Fibroblast of lung (primary cell): ENCODE measurements around the gene RAB5A. TPM values are rescaled to one million over a fixed set of nuclear protein-coding genes. Genes with fewer than 3 reads are reported as not detected.

Experiments
- DNase-seq, 2 donors: peaks; one replicate each; pipeline versions ENCODE4 v3.0.0 to v3.0.0-alpha.2; 2010; ENCODE audit warnings: low read depth in 2 of 2
- H2AFZ ChIP-seq: 2 replicates; pipeline ENCODE4 v1.5.1; 2012; ENCODE audit warnings: low read length, control low read depth, inconsistent platforms
- H3K27ac ChIP-seq: 2 replicates; pipeline ENCODE4 v1.5.1; 2011; ENCODE audit warnings: low read length, control low read depth; ENCODE audit not compliant: insufficient read depth
- H3K27me3 ChIP-seq: 2 replicates; pipeline ENCODE4 v1.5.1; 2011; ENCODE audit warnings: mild to moderate bottlenecking, low read length; ENCODE audit not compliant: control insufficient read depth, insufficient read depth
- H3K36me3 ChIP-seq: 2 replicates; pipeline ENCODE4 v1.5.1; 2011; ENCODE audit warnings: low read length; ENCODE audit not compliant: control insufficient read depth, insufficient read depth
- H3K4me1 ChIP-seq: 2 replicates; pipeline ENCODE4 v1.5.1; 2011; ENCODE audit warnings: low read length; ENCODE audit not compliant: control insufficient read depth, insufficient read depth; ENCODE audit errors: extremely low read depth
- H3K4me2 ChIP-seq: 2 replicates; pipeline ENCODE4 v1.5.1; 2011; ENCODE audit warnings: low read length, control low read depth; ENCODE audit not compliant: insufficient read depth; ENCODE audit errors: extremely low read depth
- H3K4me3 ChIP-seq, 4 experiments: fragments of 200-600 bp in 1 of 4; sonication (generic) in 1 of 4; replicated peaks in 1 of 4; 2 replicates each; pipeline ENCODE4 v1.5.1; 2011 to 2016; ENCODE audit warnings: low read length in 4 of 4, low read depth in 3 of 4, mild to moderate bottlenecking in 3 of 4, control low read depth in 2 of 4, inconsistent platforms in 1 of 4, mixed read lengths in 1 of 4; ENCODE audit not compliant: insufficient read depth in 1 of 4; ENCODE audit errors: control extremely low read depth in 1 of 4
- H3K79me2 ChIP-seq: 2 replicates; pipeline ENCODE4 v1.5.1; 2012; ENCODE audit warnings: mild to moderate bottlenecking, low read length, inconsistent platforms; ENCODE audit not compliant: control insufficient read depth, insufficient read depth
- H3K9ac ChIP-seq: 2 replicates; pipeline ENCODE4 v1.5.1; 2011; ENCODE audit warnings: mild to moderate bottlenecking, low read length, control low read depth; ENCODE audit not compliant: insufficient read depth
- H3K9me3 ChIP-seq: 2 replicates; pipeline ENCODE4 v1.5.1; 2012; ENCODE audit warnings: low read depth, low read length; ENCODE audit not compliant: control insufficient read depth, insufficient read depth
- H4K20me1 ChIP-seq: 2 replicates; pipeline ENCODE4 v1.5.1; 2011; ENCODE audit warnings: low read length; ENCODE audit not compliant: control insufficient read depth, insufficient read depth; ENCODE audit errors: extremely low read depth
- EZH2 ChIP-seq: IDR thresholded peaks from 2 replicates; pipeline ENCODE4 v1.5.1; 2012; ENCODE audit warnings: low read length, control low read depth, mild to moderate bottlenecking; ENCODE audit errors: missing control alignments
- polyA plus RNA-seq, 2 donors: library from polyadenylated mRNA; depleted of rRNA in 1 of 2; stranded (reverse) in 1 of 2; unstranded in 1 of 2; fragments of >200 nt; gene quantifications; 2 replicates each; pipeline ENCODE4 v1.2.1, GENCODE V29; 2011 to 2012; ENCODE audit warnings: missing spikeins in 1 of 2
- total RNA-seq: library from RNA; depleted of rRNA; stranded (reverse); fragments of >200 nt; gene quantifications from 2 replicates; pipeline ENCODE4 v1.2.1, GENCODE V29; 2014
- TF ChIP-seq, protein P1 (sequence below), 2 donors: IDR thresholded peaks in 1 of 2; conservative IDR thresholded peaks in 1 of 2; 1 replicate in 1 of 2; 2 replicates in 1 of 2; pipeline ENCODE4 v1.5.1; 2011 to 2012; ENCODE audit warnings: low read length in 2 of 2, control low read depth in 1 of 2, inconsistent platforms in 1 of 2, low read depth in 1 of 2, mild to moderate bottlenecking in 1 of 2

The RAB5A gene
- total and polyA plus RNA-seq, 2 donors (not counting 1 experiment from before 2014, with no cell fraction given), result 50.9 to 86.1 TPM

DNA sequence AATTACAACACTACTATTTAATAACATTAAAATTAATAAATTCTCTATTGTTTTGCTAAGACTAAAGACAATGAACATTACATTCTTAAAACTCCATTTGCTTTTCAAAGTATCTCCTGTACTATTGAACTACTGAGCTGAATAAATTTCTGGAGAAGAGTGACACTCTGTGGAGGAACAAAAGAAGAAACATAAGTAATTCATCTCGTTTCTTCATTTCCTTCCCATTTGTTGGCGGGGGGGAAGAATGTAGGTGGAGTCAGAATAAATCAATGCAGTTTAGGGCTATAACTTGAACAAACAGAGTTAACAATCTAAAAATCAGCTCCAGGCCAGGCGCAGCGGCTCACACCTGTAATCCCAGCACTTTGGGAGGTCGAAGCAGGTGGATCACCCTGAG, 45.6 kb upstream of the RAB5A start:
- Histone ChIP-seq H2AFZ (no peak overlapping the region), H3K36me3 (no peaks in the 10 kb centered on the region)
- DNase-seq, result peak in 1 of 2 donors; percentile 33

DNA sequence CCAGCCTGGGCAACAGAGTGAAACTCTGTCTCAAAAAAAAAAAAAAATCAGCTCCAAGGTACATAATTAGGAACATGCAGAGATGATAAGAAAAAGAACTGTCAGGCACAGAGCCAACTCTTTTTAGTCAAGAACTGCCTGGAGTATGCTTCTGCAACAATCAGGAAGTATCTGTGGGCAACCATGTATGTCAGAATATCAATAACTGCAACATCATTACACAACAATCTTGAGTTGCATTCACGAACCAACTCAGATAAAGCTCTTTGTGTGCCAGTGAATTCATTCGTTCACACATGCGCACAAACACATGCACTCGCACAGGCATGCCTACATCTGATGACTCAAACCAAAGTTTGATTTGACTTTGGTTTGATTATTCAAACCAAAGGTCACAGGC, 45.0 kb upstream of the RAB5A start:
- no peaks in the 10 kb centered on the region for H3K4me1 ChIP-seq
- no peaks in the 10 kb centered on the region for H3K36me3 ChIP-seq
- H2AFZ ChIP-seq, result no peak overlapping the region
- no peak for DNase-seq
- no peaks in the 10 kb centered on the region for H3K9me3 ChIP-seq
- TF ChIP-seq EZH2, result no peak
- TF ChIP-seq, protein P1, sequence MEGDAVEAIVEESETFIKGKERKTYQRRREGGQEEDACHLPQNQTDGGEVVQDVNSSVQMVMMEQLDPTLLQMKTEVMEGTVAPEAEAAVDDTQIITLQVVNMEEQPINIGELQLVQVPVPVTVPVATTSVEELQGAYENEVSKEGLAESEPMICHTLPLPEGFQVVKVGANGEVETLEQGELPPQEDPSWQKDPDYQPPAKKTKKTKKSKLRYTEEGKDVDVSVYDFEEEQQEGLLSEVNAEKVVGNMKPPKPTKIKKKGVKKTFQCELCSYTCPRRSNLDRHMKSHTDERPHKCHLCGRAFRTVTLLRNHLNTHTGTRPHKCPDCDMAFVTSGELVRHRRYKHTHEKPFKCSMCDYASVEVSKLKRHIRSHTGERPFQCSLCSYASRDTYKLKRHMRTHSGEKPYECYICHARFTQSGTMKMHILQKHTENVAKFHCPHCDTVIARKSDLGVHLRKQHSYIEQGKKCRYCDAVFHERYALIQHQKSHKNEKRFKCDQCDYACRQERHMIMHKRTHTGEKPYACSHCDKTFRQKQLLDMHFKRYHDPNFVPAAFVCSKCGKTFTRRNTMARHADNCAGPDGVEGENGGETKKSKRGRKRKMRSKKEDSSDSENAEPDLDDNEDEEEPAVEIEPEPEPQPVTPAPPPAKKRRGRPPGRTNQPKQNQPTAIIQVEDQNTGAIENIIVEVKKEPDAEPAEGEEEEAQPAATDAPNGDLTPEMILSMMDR (conservative IDR thresholded peaks at IDR 0.05 in 1 of 2, IDR thresholded peaks at IDR 0.05 in 1 of 2; ENCODE audit: low read depth in 1 of 2, low read length in 2 of 2), result no peak
- H3K79me2 ChIP-seq, result no peaks in the 10 kb centered on the region
- no peaks in the 10 kb centered on the region for H4K20me1 ChIP-seq
- no peak overlapping the region for H3K9ac ChIP-seq
- no peak overlapping the region for H3K27ac ChIP-seq
- no peaks in the 10 kb centered on the region for H3K27me3 ChIP-seq
- no peak overlapping the region for H3K4me2 ChIP-seq
- no peak overlapping the region for H3K4me3 ChIP-seq

More for the DNA sequence above, 45.6 kb upstream of the RAB5A start:
- no peaks in the 10 kb centered on the region for H3K4me1 ChIP-seq
- TF ChIP-seq EZH2, result no peak
- H3K27ac ChIP-seq, result no peak overlapping the region
- H3K4me3 ChIP-seq, result no peak overlapping the region
- H3K79me2 ChIP-seq, result no peaks in the 10 kb centered on the region
- no peaks in the 10 kb centered on the region for H4K20me1 ChIP-seq
- no peak overlapping the region for H3K9ac ChIP-seq
- no peaks in the 10 kb centered on the region for H3K27me3 ChIP-seq
- no peaks in the 10 kb centered on the region for H3K9me3 ChIP-seq
- no peak overlapping the region for H3K4me2 ChIP-seq

DNA sequence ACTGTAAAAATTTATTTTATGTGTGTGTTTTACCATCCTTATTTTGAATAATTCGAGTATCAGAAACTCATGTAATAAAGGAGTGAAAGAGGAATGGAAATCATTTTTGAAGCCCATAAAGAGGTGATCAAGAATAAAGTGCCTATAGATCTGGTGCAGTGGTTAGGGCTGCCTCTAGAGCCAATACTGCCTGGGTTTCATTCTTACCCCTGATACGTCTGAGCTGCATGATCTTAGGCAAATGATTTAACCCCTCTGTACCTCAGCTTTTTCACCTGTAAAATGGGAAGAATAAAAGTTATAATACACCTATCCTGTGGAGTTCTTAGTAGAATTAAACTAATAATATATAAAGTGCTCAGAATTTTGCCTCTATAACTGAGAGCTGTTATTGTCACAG, 43.2 kb upstream of the RAB5A start:
- Histone ChIP-seq H2AFZ (no peak overlapping the region), H4K20me1 (no peaks in the 10 kb centered on the region), H3K4me2 (no peak overlapping the region), H3K79me2 (no peaks in the 10 kb centered on the region), H3K27ac (no peak overlapping the region), H3K36me3 (no peaks in the 10 kb centered on the region), H3K4me1 (no peaks in the 10 kb centered on the region), H3K9me3 (no peaks in the 10 kb centered on the region), H3K27me3 (no peaks in the 10 kb centered on the region), H3K9ac (no peak overlapping the region), H3K4me3 (no peak overlapping the region)
- no peak for TF ChIP-seq EZH2
- TF ChIP-seq, protein P1 (conservative IDR thresholded peaks at IDR 0.05 in 1 of 2, IDR thresholded peaks at IDR 0.05 in 1 of 2; ENCODE audit: low read depth in 1 of 2, low read length in 2 of 2), result no peak
- DNase-seq, result no peak
